ENCODE measurements around the gene BIK. TPM values are rescaled to one million over a fixed set of nuclear protein-coding genes. Genes with fewer than 3 reads are reported as not detected.
"Not testable (repeated sequence)": the region's sequence is repeated elsewhere in the genome, so short reads cannot be mapped to it uniquely, and the experiment has no call there.

BIK gene
- total and polyA plus RNA-seq, 5 donors, result 0.31 to 0.52 (median 0.33) TPM; not detected in 1

DNA sequence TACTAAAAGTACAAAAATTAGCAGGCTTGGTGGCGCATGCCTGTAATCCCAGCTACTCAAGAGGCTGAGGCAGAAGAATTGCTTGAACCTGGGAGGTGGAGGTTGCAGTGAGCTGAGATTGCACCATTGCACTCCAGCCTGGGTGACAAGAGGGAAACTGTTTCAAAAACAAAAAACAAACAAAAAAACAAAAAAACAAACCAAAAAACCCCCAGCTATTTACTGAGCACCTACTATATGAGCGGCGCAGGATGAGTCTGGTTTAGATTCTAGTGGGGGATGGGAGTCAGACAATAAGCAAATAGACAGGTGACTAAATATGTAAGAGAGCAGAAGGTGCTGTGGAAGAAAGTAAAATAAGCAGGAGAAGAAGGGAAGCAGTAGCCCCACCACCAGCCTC, 5.6 kb upstream of the BIK start:
- H3K4me3 ChIP-seq (ENCODE audit: low read length); DNase-seq; H3K27ac ChIP-seq (ENCODE audit: low read length); intact Hi-C loops (cut with DNase I); H3K4me1 ChIP-seq (ENCODE audit: control insufficient read depth, insufficient read depth, low read length); H3K9me3 ChIP-seq (ENCODE audit: control insufficient read depth, low read length); H3K27me3 ChIP-seq (ENCODE audit: control insufficient read depth, insufficient read depth); ATAC-seq: not testable (repeated sequence)
- WGBS, result over 99% methylated on average over 3 of the region's 3 CpGs

DNA sequence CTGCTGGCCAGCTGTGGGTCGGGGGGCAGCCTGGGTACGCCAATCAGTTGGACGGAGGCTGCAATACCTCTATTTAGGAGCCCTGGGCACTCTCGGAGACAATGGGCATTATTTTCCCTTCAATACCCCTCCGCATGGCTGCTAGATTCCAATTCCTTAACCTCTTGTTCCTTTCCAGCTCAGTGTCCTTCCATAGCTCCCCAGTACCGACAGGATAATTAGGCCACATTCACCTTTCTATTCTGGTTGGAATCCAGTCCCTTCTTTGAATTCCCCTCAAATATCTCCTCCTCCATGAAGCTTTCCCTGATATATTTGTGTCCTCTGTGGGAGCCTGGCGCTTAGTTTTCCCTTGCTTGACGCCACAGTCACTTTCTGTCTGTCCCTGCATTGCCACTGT, 4.2 kb upstream of the BIK start:
- H3K27ac ChIP-seq (ENCODE audit: low read length), result no peak overlapping the region
- H3K4me1 ChIP-seq (ENCODE audit: control insufficient read depth, insufficient read depth, low read length), result peaks cover 6% of the 10 kb centered on the region
- 89% methylated on average over 8 of the region's 8 CpGs for WGBS

DNA sequence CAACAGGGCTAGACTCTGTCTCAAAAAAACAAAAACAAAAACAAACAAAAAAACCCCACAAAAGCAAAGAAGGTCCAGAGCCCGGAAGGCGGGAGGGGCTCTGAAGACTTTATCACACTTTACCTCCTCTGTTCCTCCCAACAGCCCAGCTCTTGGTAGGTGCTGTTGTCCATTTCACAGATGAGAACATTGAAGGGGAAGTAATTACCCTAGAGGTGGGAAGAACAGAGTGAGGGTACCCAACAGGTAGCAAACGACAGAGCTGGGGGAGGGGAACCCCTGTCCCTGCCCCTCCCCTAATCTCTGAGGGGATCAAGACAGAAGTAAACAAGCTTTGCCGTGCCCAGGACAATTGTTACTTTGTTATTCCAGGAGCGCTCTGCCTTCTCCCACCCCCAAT, 1.0 kb upstream of the BIK start:
- Histone ChIP-seq H3K27ac (ENCODE audit: low read length) (no peak overlapping the region), H3K9me3 (ENCODE audit: control insufficient read depth, low read length) (no peaks in the 10 kb centered on the region), H3K4me3 (ENCODE audit: low read length) (no peak overlapping the region), H3K4me1 (ENCODE audit: control insufficient read depth, insufficient read depth, low read length) (no peaks in the 10 kb centered on the region), H3K27me3 (ENCODE audit: control insufficient read depth, insufficient read depth) (no peaks in the 10 kb centered on the region)
- no peak for DNase-seq
- no peak for ATAC-seq
- intact Hi-C loops (cut with DNase I), result no loop called here
- 56% methylated on average over 5 of the region's 5 CpGs for WGBS

More for the DNA sequence above, 4.2 kb upstream of the BIK start:
- DNase-seq (no peak), ATAC-seq (no peak)
- H3K27me3 ChIP-seq (ENCODE audit: control insufficient read depth, insufficient read depth), result no peaks in the 10 kb centered on the region
- intact Hi-C loops (cut with DNase I), result no loop called here
- no peak overlapping the region for H3K4me3 ChIP-seq (ENCODE audit: low read length)
- H3K9me3 ChIP-seq (ENCODE audit: control insufficient read depth, low read length), result no peaks in the 10 kb centered on the region

DNA sequence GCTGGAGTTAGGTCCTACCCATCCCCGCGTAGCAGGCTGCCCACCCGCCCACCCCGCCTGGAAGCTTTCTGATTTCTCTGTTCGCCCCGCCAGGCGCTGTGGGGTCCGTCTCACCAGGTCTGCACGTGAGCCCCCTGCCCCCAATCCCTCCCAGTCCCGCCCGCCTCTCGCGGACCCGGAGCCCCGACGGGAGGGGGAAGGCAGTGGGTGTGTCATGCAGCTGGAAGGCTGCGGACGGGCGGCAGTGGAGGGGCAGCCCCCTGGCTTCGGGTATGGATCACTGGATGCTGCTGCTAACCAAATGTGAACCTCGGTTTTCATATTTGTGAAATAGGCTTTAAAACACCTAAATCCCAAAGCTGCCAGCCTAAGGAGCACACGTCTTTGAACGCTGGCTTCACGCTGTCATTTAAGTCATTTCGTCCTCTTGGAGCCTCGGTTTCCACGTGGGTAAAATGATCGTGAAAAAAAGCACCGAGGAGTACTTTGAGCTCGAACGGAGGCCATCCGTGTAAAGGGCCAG, 568 bp upstream of the BIK start:
- DNase-seq, result no peak
- Histone ChIP-seq H3K4me1 (ENCODE audit: control insufficient read depth, insufficient read depth, low read length) (no peaks in the 10 kb centered on the region), H3K27ac (ENCODE audit: low read length) (no peak overlapping the region), H3K9me3 (ENCODE audit: control insufficient read depth, low read length) (no peaks in the 10 kb centered on the region), H3K27me3 (ENCODE audit: control insufficient read depth, insufficient read depth) (no peaks in the 10 kb centered on the region), H3K4me3 (ENCODE audit: low read length) (peak overlapping the region; percentile 56)
- 11% methylated on average over 32 of the region's 32 CpGs for WGBS
- intact Hi-C loops (cut with DNase I), result no loop called here
- no peak for ATAC-seq

DNA sequence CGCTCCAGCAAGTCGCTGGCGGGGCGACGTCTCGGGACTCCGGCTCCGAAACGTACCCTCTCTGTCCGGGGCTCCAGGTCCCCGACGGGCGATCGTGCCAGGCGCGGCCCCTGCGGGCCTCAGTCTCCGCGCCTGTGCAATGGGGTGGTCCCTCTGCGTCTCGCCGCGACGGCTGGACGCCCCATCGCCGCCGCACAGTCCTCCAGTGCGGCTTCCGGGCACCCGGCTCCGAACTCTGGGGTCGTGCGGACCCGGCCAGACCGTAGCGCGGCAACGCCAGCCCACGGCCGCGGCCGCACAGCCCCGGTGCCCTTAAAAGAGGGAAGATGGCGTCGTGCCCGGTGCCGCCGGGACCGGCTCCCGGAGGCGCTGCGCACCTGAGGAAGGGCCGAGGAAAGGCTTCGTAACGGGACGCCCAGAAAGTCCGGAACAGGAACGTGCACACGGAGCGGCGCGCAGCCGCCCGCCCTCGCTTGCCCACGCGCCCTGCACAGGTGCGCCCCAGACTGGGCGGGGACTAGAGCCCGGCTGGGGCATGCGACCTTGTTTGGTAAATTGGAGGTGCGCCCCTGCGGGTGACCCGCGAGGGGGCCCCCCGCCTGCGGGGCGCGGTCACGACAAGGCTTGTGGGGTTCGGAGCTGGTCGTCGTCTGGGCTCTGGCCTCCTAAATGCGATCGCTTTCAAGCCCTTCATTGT, 525 bp downstream of the BIK start:
- Histone ChIP-seq H3K9me3 (ENCODE audit: control insufficient read depth, low read length) (no peaks in the 10 kb centered on the region), H3K4me1 (ENCODE audit: control insufficient read depth, insufficient read depth, low read length) (no peaks in the 10 kb centered on the region), H3K27ac (ENCODE audit: low read length) (no peak overlapping the region), H3K4me3 (ENCODE audit: low read length) (peak overlapping the region; percentile 56), H3K27me3 (ENCODE audit: control insufficient read depth, insufficient read depth) (no peaks in the 10 kb centered on the region)
- intact Hi-C loops (cut with DNase I), result no loop called here
- peak; percentile 38 to 43 for ATAC-seq
- 3% methylated on average over 86 of the region's 86 CpGs for WGBS
- DNase-seq, result peak in 2 of 3 donors; percentile 64 to 68

DNA sequence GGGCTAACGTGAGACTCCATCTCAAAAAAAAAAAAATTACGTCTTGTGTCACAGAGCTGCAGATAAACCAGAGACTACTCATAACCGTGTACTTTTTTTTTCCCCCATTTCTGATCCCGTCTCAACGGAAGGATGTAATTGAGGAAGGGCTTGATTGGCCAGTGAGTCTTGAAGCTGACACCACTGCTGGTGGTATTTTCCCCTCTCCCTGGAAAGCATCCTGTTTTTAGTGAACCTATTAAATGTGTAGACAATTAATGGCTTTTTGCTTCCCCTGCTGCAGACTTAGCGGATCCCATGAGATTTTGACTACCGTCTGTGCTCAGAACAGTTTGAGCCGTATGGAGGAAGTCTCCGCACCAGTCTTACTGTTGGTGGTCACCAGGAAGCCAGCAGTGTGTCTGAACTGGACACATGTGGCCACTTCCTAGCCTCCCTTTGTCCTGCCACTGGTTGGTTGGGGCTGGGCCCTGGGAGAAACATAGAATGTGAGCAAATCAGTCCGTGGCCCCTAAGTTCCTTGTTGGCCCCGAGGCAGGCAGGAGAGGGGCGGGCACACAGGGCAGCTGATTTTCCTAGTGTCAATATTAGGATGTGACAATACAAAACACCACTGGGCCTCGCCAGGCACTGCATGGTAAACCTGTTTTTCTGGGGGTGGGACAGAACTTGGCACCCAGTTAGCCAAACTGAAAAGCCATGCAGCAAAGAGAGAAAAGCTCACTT, 3.1 kb downstream of the BIK start:
- intact Hi-C loops (cut with DNase I), result no loop called here
- DNase-seq (no peak), ATAC-seq (no peak)
- Histone ChIP-seq H3K27me3 (ENCODE audit: control insufficient read depth, insufficient read depth) (no peaks in the 10 kb centered on the region), H3K4me1 (ENCODE audit: control insufficient read depth, insufficient read depth, low read length) (no peaks in the 10 kb centered on the region), H3K4me3 (ENCODE audit: low read length) (no peak overlapping the region), H3K9me3 (ENCODE audit: control insufficient read depth, low read length) (no peaks in the 10 kb centered on the region), H3K27ac (ENCODE audit: low read length) (no peak overlapping the region)
- WGBS, result 46% methylated on average over 13 of the region's 13 CpGs

DNA sequence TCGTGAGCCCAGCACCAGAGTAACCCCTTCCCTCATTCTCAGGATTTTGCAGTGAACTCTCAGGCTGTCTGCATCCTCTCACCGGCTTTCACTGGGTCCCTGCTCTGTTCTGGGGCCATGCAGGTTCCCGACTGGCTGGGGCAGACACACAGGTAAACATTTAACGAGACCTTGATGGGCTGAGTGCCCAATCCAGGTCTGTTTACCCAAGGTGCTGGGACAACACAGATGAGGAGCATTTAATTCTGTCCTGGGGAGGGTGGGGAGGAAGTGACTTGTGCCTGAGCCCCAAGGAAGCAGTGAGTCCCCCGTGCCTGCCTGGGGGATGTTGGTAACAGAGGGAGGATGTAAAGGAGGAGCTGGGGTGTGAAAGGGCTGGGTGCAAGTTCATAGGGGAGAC, 4.4 kb downstream of the BIK start:
- Histone ChIP-seq H3K27me3 (ENCODE audit: control insufficient read depth, insufficient read depth) (no peaks in the 10 kb centered on the region), H3K4me3 (ENCODE audit: low read length) (no peak overlapping the region), H3K27ac (ENCODE audit: low read length) (no peak overlapping the region), H3K4me1 (ENCODE audit: control insufficient read depth, insufficient read depth, low read length) (no peaks in the 10 kb centered on the region), H3K9me3 (ENCODE audit: control insufficient read depth, low read length) (no peaks in the 10 kb centered on the region)
- intact Hi-C loops (cut with DNase I), result no loop called here
- ATAC-seq (peak in 1 of 2 donors; percentile 6), DNase-seq (no peak)
- 55% methylated on average over 5 of the region's 5 CpGs for WGBS

DNA sequence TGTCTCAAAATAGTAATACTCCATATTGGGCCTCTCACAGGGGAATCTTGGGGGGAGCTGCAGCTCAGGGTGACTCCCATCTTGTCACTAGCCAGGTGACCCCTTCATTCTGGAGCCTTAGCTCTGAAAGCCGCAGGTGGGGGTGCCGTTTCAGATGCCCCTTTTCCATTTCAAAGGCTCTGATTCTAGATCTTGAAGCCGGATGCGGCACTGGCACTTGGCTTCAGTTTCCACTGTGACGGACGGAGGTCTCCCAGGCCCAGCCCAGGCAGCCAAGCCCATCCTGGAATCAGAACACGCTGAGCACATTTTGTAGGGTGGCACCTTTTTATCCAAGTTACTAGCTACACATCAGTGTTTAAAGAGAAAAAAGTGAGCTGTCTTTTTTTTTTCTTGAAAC, 6.4 kb downstream of the BIK start:
- Histone ChIP-seq H3K27me3 (ENCODE audit: control insufficient read depth, insufficient read depth) (no peaks in the 10 kb centered on the region), H3K4me3 (ENCODE audit: low read length) (no peak overlapping the region), H3K4me1 (ENCODE audit: control insufficient read depth, insufficient read depth, low read length) (no peaks in the 10 kb centered on the region), H3K9me3 (ENCODE audit: control insufficient read depth, low read length) (no peaks in the 10 kb centered on the region), H3K27ac (ENCODE audit: low read length) (no peak overlapping the region)
- WGBS, result 93% methylated on average over 7 of the region's 7 CpGs
- ATAC-seq (no peak), DNase-seq (peak in 1 of 3 donors; percentile 63)
- intact Hi-C loops (cut with DNase I), result no loop called here

DNA sequence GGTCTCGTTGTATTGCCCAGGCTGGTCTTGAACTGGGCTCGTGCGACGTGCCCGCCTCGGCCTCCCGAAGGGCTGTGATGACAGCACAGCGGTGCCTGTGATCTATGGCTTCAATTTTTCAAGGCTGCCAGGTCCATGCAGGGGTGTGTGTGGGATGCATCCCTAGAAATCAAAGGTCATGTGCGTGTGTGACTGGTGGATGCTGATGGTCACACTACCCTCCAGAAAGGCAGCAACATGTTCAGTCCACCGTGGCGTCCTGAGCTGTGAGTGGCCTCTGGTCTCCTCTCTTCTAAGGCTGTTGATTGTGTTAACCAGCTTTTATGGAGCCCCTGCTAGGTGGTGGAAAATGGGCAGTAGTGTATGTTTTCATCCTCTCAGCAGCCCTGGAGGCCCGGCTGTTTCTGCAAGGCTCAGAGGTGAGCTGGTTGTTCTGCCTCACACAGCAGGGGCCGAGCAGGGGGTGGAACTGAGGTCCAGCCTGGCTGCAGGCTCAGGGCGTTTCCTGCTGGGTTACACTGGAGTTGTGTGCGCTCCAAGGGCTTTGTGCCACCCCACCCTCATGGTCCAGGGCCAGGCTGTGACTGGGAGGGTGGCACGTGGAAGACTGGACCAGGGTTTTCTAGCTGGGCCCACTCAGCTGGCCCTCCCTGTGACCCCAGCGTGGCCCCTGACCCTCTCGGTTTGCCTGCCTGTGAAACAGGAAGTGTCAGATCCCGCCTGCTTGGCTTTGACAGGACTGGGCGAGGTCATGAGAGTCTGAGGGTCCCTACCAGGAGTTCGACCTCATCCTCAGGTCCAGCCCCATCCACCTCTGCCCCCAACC, 7.7 kb downstream of the BIK start:
- Histone ChIP-seq H3K27me3 (ENCODE audit: control insufficient read depth, insufficient read depth) (no peaks in the 10 kb centered on the region), H3K27ac (ENCODE audit: low read length) (no peak overlapping the region), H3K9me3 (ENCODE audit: control insufficient read depth, low read length) (no peaks in the 10 kb centered on the region), H3K4me1 (ENCODE audit: control insufficient read depth, insufficient read depth, low read length) (no peaks in the 10 kb centered on the region), H3K4me3 (ENCODE audit: low read length) (no peak overlapping the region)
- ATAC-seq (peak; percentile 46 to 63), DNase-seq (peak in 1 of 3 donors; percentile 60)
- intact Hi-C loops (cut with DNase I), result no loop called here
- 79% methylated on average over 21 of the region's 21 CpGs for WGBS

DNA sequence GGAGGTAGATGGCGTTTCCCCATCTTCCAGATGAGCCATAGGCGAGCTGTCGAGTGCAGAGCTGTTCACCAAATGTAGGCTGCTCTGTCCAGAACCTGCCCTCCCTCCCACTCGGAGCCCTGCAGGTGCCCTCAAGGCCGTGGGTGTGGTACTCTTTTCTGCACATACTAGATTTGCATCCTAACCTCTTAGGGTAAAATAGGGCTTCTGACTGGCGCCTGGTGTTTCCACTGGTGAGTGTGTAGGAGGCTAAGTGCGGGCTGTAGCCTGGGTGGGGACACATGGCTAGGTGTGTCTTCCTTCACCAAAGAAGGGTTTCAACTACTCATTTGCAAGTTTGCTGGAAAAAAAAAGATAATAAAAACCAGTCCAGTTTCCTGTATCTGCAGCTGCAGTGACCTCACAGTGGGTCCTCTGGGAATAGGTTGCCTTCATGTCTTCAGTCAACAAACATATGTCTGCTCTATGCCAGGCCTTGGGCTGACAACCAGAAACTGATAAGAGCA, 8.5 kb downstream of the BIK start:
- intact Hi-C loops (cut with DNase I), result no loop called here
- Histone ChIP-seq H3K4me1 (ENCODE audit: control insufficient read depth, insufficient read depth, low read length) (no peaks in the 10 kb centered on the region), H3K27me3 (ENCODE audit: control insufficient read depth, insufficient read depth) (no peaks in the 10 kb centered on the region), H3K27ac (ENCODE audit: low read length) (no peak overlapping the region), H3K4me3 (ENCODE audit: low read length) (no peak overlapping the region), H3K9me3 (ENCODE audit: control insufficient read depth, low read length) (no peaks in the 10 kb centered on the region)
- ATAC-seq, result peak in 1 of 2 donors; percentile 53
- 81% methylated on average over 7 of the region's 7 CpGs for WGBS
- peak in 1 of 3 donors; percentile 11 for DNase-seq

Data from right cardiac atrium (tissue), 5 donors.